Stimulated activated CD4-positive, alpha-beta T cell treated with anti-CD3 and anti-CD28 coated beads, Interleukin-12 subunit alpha, Interleukin-12 subunit beta, amount 100 ng/mL, for 24 hours (primary cell): ENCODE measurements around the gene IGF2R.
"Not testable (repeated sequence)": the region's sequence is repeated elsewhere in the genome, so short reads cannot be mapped to it uniquely, and the experiment has no call there.

Source experiments
- DNase-seq, 2 experiments: peaks; one replicate each; pipeline ENCODE4 v3.0.0-alpha.2; 2020; ENCODE audit warnings: low read depth in 2 of 2

Gene IGF2R

GRCh38 chr6:160101277-160102205 lies 132.7 kb downstream of the IGF2R start:
- DNase-seq, result no peak

- DNase-seq, result no peak
Observed at GRCh38 chr6:160102399-160102798, 133.5 kb downstream of the IGF2R start.

- no peak for DNase-seq
Observed at GRCh38 chr6:160102956-160103824, 134.3 kb downstream of the IGF2R start.

- DNase-seq, result no peak
Observed at GRCh38 chr6:160103825-160104100, 134.9 kb downstream of the IGF2R start.

GRCh38 chr6:160104821-160105517 lies 136.1 kb downstream of the IGF2R start:
- DNase-seq, result no peak

GRCh38 chr6:160106010-160106409 lies 137.1 kb downstream of the IGF2R start:
- no peak for DNase-seq

- no peak for DNase-seq
Observed at GRCh38 chr6:160106701-160107100, 137.8 kb downstream of the IGF2R start.

GRCh38 chr6:160108077-160108476 lies 139.2 kb downstream of the IGF2R start:
- no peak for DNase-seq

GRCh38 chr6:160110586-160111123 lies 141.8 kb downstream of the IGF2R start:
- DNase-seq, result no peak

GRCh38 chr6:160111806-160112205 lies 142.9 kb downstream of the IGF2R start:
- no peak for DNase-seq

- DNase-seq, result no peak
Observed at GRCh38 chr6:160112628-160113299, 143.9 kb downstream of the IGF2R start.

- DNase-seq, result not testable (repeated sequence)
Observed at GRCh38 chr6:160114536-160114935, 145.7 kb downstream of the IGF2R start.

GRCh38 chr6:160115421-160115820 lies 146.5 kb downstream of the IGF2R start:
- no peak for DNase-seq

- no peak for DNase-seq
Observed at GRCh38 chr6:160116411-160116810, 147.5 kb downstream of the IGF2R start.

GRCh38 chr6:160117137-160117536 lies 148.3 kb downstream of the IGF2R start:
- no peak for DNase-seq

- no peak for DNase-seq
Observed at GRCh38 chr6:160118620-160119229, 149.8 kb downstream of the IGF2R start.

GRCh38 chr6:160120087-160120486 lies 151.2 kb downstream of the IGF2R start:
- DNase-seq, result no peak

GRCh38 chr6:160121558-160121957 lies 152.7 kb downstream of the IGF2R start, which contains the start of gene SLC22A1:
Gene SLC22A1 (plus strand): TSS chr6:160121815. CDS start chr6:160121936, 121 bp downstream.
- DNase-seq, result no peak

- no peak for DNase-seq
Observed at GRCh38 chr6:160121981-160122380, 153.1 kb downstream of the IGF2R start.

GRCh38 chr6:160122744-160123143 lies 153.9 kb downstream of the IGF2R start:
- no peak for DNase-seq

GRCh38 chr6:160124007-160124406 lies 155.1 kb downstream of the IGF2R start:
- no peak for DNase-seq
